Endothelial cell of umbilical vein (primary cell): ENCODE data around the gene THUMPD3. TPM values are rescaled to one million over a fixed set of nuclear protein-coding genes. Genes with fewer than 3 reads are reported as not detected.

Experiments used
- BruUV-seq: library from RNA; stranded (reverse); fragments of 400-500 nt; replicated peaks from 2 replicates; lab custom pipeline; 2021; lab: Mats Ljungman, UMichigan
- CTCF ChIA-PET: fragments of 300-600, 350-600 bp; sonication (Branson Sonifier 250); formaldehyde crosslinking; loops from one replicate; lab custom pipeline; 2021; ENCODE audit warnings: antibody characterized with exemption, inconsistent platforms; lab: Charles Lee
- POLR2A ChIA-PET: fragments of 300-600, 350-600 bp; sonication (Branson Sonifier 250); formaldehyde crosslinking; loops from one replicate; lab custom pipeline; 2021; ENCODE audit warnings: antibody characterized with exemption, inconsistent platforms; lab: Charles Lee
- DNase-seq: peaks from one replicate; pipeline ENCODE4 v3.0.0-alpha.2; 2011; ENCODE audit warnings: low read depth, low spot score
- FAIRE-seq: peaks from 2 replicates; lab custom pipeline; 2011; peaks lifted over from hg19 to GRCh38; lab: Jason Lieb, UNC
- H2AFZ ChIP-seq: 2 replicates; pipeline ENCODE4 v1.6.0; 2012; ENCODE audit warnings: low read depth, low read length, control low read depth, inconsistent platforms
- H3K27ac ChIP-seq: 2 replicates; pipeline ENCODE4 v1.5.1; 2011; ENCODE audit warnings: low read depth, mild to moderate bottlenecking, control low read depth, low read length, moderate library complexity; ENCODE audit not compliant: insufficient read depth
- H3K27me3 ChIP-seq, 2 experiments: 2 replicates each; pipeline versions ENCODE4 v1.6.0 to v1.6.1; 2011; ENCODE audit warnings: low read length in 2 of 2, mixed read lengths in 1 of 2; ENCODE audit not compliant: control insufficient read depth in 2 of 2, insufficient read depth in 2 of 2
- H3K36me3 ChIP-seq, 2 experiments: 2 replicates in 1 of 2; 3 replicates in 1 of 2; pipeline ENCODE4 v1.5.1; 2011; ENCODE audit warnings: low read length in 2 of 2, mild to moderate bottlenecking in 1 of 2, moderate library complexity in 1 of 2; ENCODE audit not compliant: control insufficient read depth in 2 of 2, insufficient read depth in 2 of 2; ENCODE audit errors: extremely low read depth in 1 of 2
- H3K4me1 ChIP-seq: 3 replicates; pipeline ENCODE4 v1.5.1; 2011; ENCODE audit warnings: mild to moderate bottlenecking, low read length; ENCODE audit not compliant: control insufficient read depth, insufficient read depth; ENCODE audit errors: extremely low read depth
- H3K4me2 ChIP-seq: 2 replicates; pipeline ENCODE4 v1.6.1; 2011; ENCODE audit warnings: low read length, control low read depth, mixed read lengths; ENCODE audit not compliant: insufficient read depth
- H3K4me3 ChIP-seq, 3 experiments: fragments of 200-600 bp in 1 of 3; sonication (generic), shearing (Covaris generic) in 1 of 3; replicated peaks in 1 of 3; 2 replicates each; pipeline ENCODE4 v1.5.1; 2011 to 2016; ENCODE audit warnings: control low read depth in 3 of 3, low read length in 3 of 3, mild to moderate bottlenecking in 2 of 3, inconsistent platforms in 1 of 3, low read depth in 1 of 3, moderate library complexity in 1 of 3; ENCODE audit not compliant: insufficient read depth in 1 of 3
- H3K79me2 ChIP-seq: 2 replicates; pipeline ENCODE4 v1.6.0; 2012; ENCODE audit warnings: low read length, inconsistent platforms; ENCODE audit not compliant: control insufficient read depth, insufficient read depth
- H3K9ac ChIP-seq: replicated peaks from 2 replicates; pipeline ENCODE3; 2011; ENCODE audit warnings: low read length, control low read depth; ENCODE audit not compliant: insufficient read depth; ENCODE audit errors: extremely low read depth
- H3K9me1 ChIP-seq: replicated peaks from 3 replicates; pipeline ENCODE4 v1.6.0; 2011; ENCODE audit warnings: mild to moderate bottlenecking, low read length; ENCODE audit not compliant: control insufficient read depth, insufficient read depth; ENCODE audit errors: extremely low read depth
- H3K9me3 ChIP-seq: replicated peaks from 2 replicates; pipeline ENCODE4 v1.5.1; 2012; ENCODE audit warnings: low read length, inconsistent platforms; ENCODE audit not compliant: control insufficient read depth, insufficient read depth
- H4K20me1 ChIP-seq: replicated peaks from 2 replicates; pipeline ENCODE3; 2011; ENCODE audit warnings: mild to moderate bottlenecking, low read length; ENCODE audit not compliant: control insufficient read depth, insufficient read depth; ENCODE audit errors: extremely low read depth
- CTCF ChIP-seq, 2 donors: IDR thresholded peaks; 1 replicate in 1 of 2; 2 replicates in 1 of 2; pipeline ENCODE4 v1.5.1; 2011; ENCODE audit warnings: low read length in 2 of 2, mild to moderate bottlenecking in 2 of 2, moderate library complexity in 2 of 2, control low read depth in 1 of 2, inconsistent platforms in 1 of 2, low read depth in 1 of 2; ENCODE audit not compliant: insufficient read depth in 1 of 2; ENCODE audit errors: extremely low read depth in 1 of 2
- EZH2 ChIP-seq: IDR thresholded peaks from 2 replicates; pipeline ENCODE4 v1.6.1; 2012; ENCODE audit warnings: borderline replicate concordance, low read depth, mild to moderate bottlenecking, moderate library complexity, low read length, inconsistent platforms; ENCODE audit not compliant: severe bottlenecking
- FOS ChIP-seq: IDR thresholded peaks from 2 replicates; pipeline ENCODE4 v1.6.1; 2011; ENCODE audit warnings: mild to moderate bottlenecking, low read length, moderate library complexity, borderline replicate concordance; ENCODE audit not compliant: insufficient read depth
- GATA2 ChIP-seq: IDR thresholded peaks from 2 replicates; pipeline ENCODE4 v1.7.0; 2011; ENCODE audit warnings: low read depth, mild to moderate bottlenecking, moderate library complexity, mixed read lengths, low read length; ENCODE audit not compliant: insufficient read length, insufficient read depth
- JUN ChIP-seq: IDR thresholded peaks from 2 replicates; pipeline ENCODE4 v1.6.1; 2011; ENCODE audit warnings: borderline replicate concordance, low read depth; ENCODE audit not compliant: insufficient read length, insufficient read depth
- MAX ChIP-seq: IDR thresholded peaks from 2 replicates; pipeline ENCODE4 v1.6.1; 2011; ENCODE audit not compliant: insufficient read depth, insufficient read length
- POLR2A ChIP-seq: IDR thresholded peaks from 2 replicates; pipeline ENCODE4 v1.6.1; 2012; ENCODE audit warnings: low read depth, mild to moderate bottlenecking, control low read depth, low read length
- POLR2AphosphoS5 ChIP-seq: IDR thresholded peaks from 2 replicates; pipeline ENCODE4 v1.6.1; 2012; ENCODE audit warnings: low read depth, mild to moderate bottlenecking, control low read depth, low read length, moderate library complexity; ENCODE audit not compliant: insufficient read depth
- dilution Hi-C: fragments of 300-500 bp; cut with MboI; formaldehyde crosslinking; loops from one replicate; pipeline ENCODE4 v1.15.0; 2019; ENCODE audit warnings: low sequenced_read_pairs; ENCODE audit not compliant: extremely low pct_ligation_motif_present
- intact Hi-C: fragments of 100-400 bp; cut with micrococcal nuclease; formaldehyde crosslinking; loops from one replicate; pipeline ENCODE4 v1.10.0; 2022
- polyA plus RNA-seq, 4 experiments: library from polyadenylated mRNA; depleted of rRNA in 3 of 4; stranded (reverse) in 3 of 4; unstranded in 1 of 4; fragments of >200 nt; gene quantifications; 2 replicates each; pipeline versions ENCODE4 v1.2.1 to v1.2.3, GENCODE V29; 2011 to 2012; ENCODE audit warnings: missing spikeins in 1 of 4
- total RNA-seq: library from RNA; stranded (reverse); gene quantifications from 2 replicates; pipeline ENCODE4 v1.2.3, GENCODE V29; 2021

THUMPD3 gene
- total and polyA plus RNA-seq, 2 donors (not counting 3 experiments of a cell fraction or from before 2014, with no cell fraction given): 10.0 to 26.5 TPM

- intact Hi-C loops: no loop called here
These were observed 17.8 kb upstream of the THUMPD3 start for GRCh38 chr3:9345041-9345440.

GRCh38 chr3:9346141-9346540 lies 16.7 kb upstream of the THUMPD3 start:
- dilution Hi-C loops: no loop called here
- ChIA-PET CTCF (no interaction called here), POLR2A (no interaction called here)
- Histone ChIP-seq H3K4me2 (no peak overlapping the region), H2AFZ (no peak overlapping the region), H3K79me2 (no peaks in the 10 kb centered on the region), H3K36me3 (no peaks in the 10 kb centered on the region), H4K20me1 (no peaks in the 10 kb centered on the region), H3K9me1 (no peaks in the 10 kb centered on the region), H3K9me3 (no peaks in the 10 kb centered on the region), H3K4me1 (peaks cover 9% of the 10 kb centered on the region), H3K27me3 (no peaks in the 10 kb centered on the region), H3K4me3 (no peak overlapping the region), H3K9ac (no peak overlapping the region), H3K27ac (no peak overlapping the region)
- intact Hi-C loops: no loop called here
- FAIRE-seq: no peak
- no peak for DNase-seq
- no TSS peak for BruUV-seq
- TF ChIP-seq POLR2A (no peak), EZH2 (no peak), GATA2 (no peak), POLR2AphosphoS5 (no peak), CTCF (IDR thresholded peaks at IDR 0.05; ENCODE audit: extremely low read depth in 1 of 2, insufficient read depth in 1 of 2, low read depth in 1 of 2, low read length in 2 of 2) (no peak), FOS (no peak), MAX (no peak)

More at GRCh38 chr3:9345041-9345440, 17.8 kb upstream of the THUMPD3 start:
- no peak overlapping the region for H3K27ac ChIP-seq
- peaks cover 14% of the 10 kb centered on the region for H3K4me1 ChIP-seq
- dilution Hi-C loops: no loop called here
- ChIA-PET POLR2A (no interaction called here), CTCF (interaction anchor here (0.9 kb wide), 1 partner anchor 8 kb away, joined by 3 read pairs; no protein-coding TSS in a partner anchor)
- H3K36me3 ChIP-seq: no peaks in the 10 kb centered on the region
- no peak overlapping the region for H3K4me3 ChIP-seq
- no peaks in the 10 kb centered on the region for H4K20me1 ChIP-seq
- no peak for FAIRE-seq
- no peak overlapping the region for H3K9ac ChIP-seq
- H3K9me3 ChIP-seq: no peaks in the 10 kb centered on the region
- H3K9me1 ChIP-seq: no peaks in the 10 kb centered on the region
- H3K79me2 ChIP-seq: no peaks in the 10 kb centered on the region
- DNase-seq: no peak
- no peaks in the 10 kb centered on the region for H3K27me3 ChIP-seq
- H3K4me2 ChIP-seq: no peak overlapping the region
- H2AFZ ChIP-seq: no peak overlapping the region
- TF ChIP-seq EZH2: no peak
- no peak for TF ChIP-seq JUN
- TF ChIP-seq POLR2A: no peak
- no peak for TF ChIP-seq FOS
- no peak for TF ChIP-seq POLR2AphosphoS5
- no TSS peak for BruUV-seq
